Measurements from ENCODE around the gene DLL4. TPM values are rescaled to one million over a fixed set of nuclear protein-coding genes. Genes with fewer than 3 reads are reported as not detected.

Gene DLL4
- not detected for polyA plus RNA-seq

DNA sequence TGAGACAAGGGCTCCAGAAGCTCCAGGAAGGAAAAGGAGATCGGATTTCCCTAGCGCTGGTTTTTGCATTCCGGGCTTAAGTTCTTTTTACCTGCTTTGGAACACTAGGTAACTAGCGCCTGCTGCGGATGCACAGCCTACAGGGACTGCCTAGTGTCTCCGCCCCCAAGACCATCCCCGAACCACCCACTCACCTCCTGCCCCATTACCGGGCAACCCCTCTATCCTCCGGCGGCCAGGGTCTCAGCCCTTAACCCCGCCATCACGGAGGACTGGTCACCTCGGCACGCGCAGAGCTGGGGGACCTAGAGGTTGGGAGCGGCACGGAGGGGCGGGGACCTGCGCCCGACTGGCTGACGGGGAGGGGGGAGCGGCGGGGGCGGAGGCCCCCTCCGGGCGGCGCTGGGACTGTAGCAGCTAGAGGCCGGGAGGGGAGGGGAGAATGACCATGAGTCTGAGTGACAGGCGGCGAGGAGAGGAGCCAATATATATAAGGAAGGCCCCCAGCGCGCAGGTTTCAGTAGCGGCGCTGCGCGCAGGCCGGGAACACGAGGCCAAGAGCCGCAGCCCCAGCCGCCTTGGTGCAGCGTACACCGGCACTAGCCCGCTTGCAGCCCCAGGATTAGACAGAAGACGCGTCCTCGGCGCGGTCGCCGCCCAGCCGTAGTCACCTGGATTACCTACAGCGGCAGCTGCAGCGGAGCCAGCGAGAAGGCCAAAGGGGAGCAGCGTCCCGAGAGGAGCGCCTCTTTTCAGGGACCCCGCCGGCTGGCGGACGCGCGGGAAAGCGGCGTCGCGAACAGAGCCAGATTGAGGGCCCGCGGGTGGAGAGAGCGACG lies at the start of gene DLL4:
Gene DLL4, plus strand, starts transcription at position 520 of the 839 bp plus-strand sequence. CDS start 329 bp downstream, outside the sequence.
- peaks cover 4% of the 10 kb centered on the region for H3K36me3 Mint-ChIP-seq
- H3K9me3 Mint-ChIP-seq = no peaks in the 10 kb centered on the region
- peak within 1 kb of the TSS in 1 of 3 donors; percentile 19 for H3K27ac Mint-ChIP-seq
- peaks cover 52% of the 10 kb centered on the region for H3K27me3 Mint-ChIP-seq
- peaks cover 28 to 30% (median 29%) of the 10 kb centered on the region in 3 donors for H3K4me1 Mint-ChIP-seq
- peak within 1 kb of the TSS; percentile 81 to 94 (median 87) for H3K4me3 Mint-ChIP-seq

DNA sequence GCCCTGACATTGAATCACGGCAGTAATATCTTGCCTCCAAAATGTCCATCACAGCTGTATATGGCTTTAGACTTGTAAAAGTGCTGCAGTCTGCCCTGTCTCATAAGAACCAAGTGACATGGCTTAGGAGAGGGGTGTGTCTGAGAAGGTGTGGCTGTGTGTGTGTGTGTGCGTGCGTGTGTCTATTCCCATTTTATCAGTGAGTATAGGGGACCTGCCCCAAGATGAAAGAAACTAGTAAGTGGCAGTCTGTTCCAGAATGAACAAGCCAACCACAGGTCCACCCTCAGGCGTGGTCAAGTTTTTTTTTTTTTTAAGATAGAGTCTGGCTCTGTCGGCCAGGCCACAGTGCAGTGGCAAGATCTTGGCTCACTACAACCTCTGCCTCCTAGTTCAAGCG lies 49.5 kb upstream of the DLL4 start:
- Mint-ChIP-seq H3K9me3 (no peaks in the 10 kb centered on the region), H3K27ac (no peak overlapping the region), H3K27me3 (no peaks in the 10 kb centered on the region), H3K4me1 (no peaks in the 10 kb centered on the region), H3K36me3 (no peaks in the 10 kb centered on the region), H3K4me3 (no peak overlapping the region)

DNA sequence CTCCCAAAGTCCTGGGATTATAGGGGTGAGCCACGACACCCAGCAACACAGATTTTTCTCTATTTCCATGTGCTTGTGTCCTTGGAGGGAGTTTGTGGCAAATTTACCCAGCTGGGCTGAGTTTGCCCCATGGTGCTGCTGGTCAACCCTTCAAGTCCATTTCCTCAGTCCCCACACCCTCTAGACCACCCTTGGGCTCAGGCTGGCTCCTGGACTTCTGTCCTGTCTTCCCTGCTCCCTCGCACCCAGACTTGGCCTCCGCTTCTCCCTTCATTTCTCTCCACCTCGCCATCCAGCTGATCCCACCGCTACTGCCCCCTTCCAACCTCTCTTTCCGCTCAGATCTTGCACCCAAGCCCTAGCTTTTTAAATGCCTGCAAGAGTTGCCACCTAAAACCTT lies 47.8 kb upstream of the DLL4 start:
- Mint-ChIP-seq H3K9me3 (no peaks in the 10 kb centered on the region), H3K27me3 (no peaks in the 10 kb centered on the region), H3K4me1 (peaks cover 0 to 1% (median 0%) of the 10 kb centered on the region in 3 donors), H3K4me3 (no peak overlapping the region), H3K27ac (no peak overlapping the region), H3K36me3 (no peaks in the 10 kb centered on the region)

GRCh38 chr15:40886586-40886985 lies 42.6 kb upstream of the DLL4 start:
- Mint-ChIP-seq H3K9me3 (no peaks in the 10 kb centered on the region), H3K27me3 (no peaks in the 10 kb centered on the region), H3K27ac (no peak overlapping the region), H3K4me1 (peaks cover under 1 to 2% (median under 1%) of the 10 kb centered on the region in 3 donors), H3K36me3 (no peaks in the 10 kb centered on the region), H3K4me3 (no peak overlapping the region)

GRCh38 chr15:40889112-40889511 lies 40.0 kb upstream of the DLL4 start:
- Mint-ChIP-seq H3K4me3 (no peak overlapping the region), H3K9me3 (no peaks in the 10 kb centered on the region), H3K4me1 (peaks cover 9 to 13% (median 9%) of the 10 kb centered on the region in 3 donors), H3K36me3 (no peaks in the 10 kb centered on the region), H3K27ac (no peak overlapping the region), H3K27me3 (no peaks in the 10 kb centered on the region)

DNA sequence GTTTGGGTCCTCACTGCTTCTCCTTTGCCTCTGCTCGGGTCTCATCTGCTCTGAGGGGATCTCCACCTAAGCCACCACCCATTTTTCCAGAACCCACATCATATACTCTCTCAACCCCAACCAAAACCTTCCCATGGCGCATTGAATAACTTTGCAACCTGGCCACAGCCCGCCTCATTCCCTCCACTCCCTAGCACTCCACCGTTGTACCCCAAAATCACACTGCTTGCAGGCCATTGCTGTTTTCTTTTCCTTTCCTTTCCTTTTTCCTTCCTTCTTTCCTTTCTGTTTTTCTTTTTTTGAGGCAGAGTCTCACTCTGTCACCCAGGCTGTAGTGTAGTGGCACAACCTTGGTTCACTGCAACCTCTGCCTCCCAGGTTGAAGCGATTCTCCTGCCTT lies 38.0 kb upstream of the DLL4 start:
- H3K9me3 Mint-ChIP-seq = no peaks in the 10 kb centered on the region
- H3K4me3 Mint-ChIP-seq = peak overlapping the region in 1 of 4 donors; percentile 38
- no peaks in the 10 kb centered on the region for H3K27me3 Mint-ChIP-seq
- H3K27ac Mint-ChIP-seq = peak overlapping the region in 1 of 3 donors; percentile 68
- no peaks in the 10 kb centered on the region for H3K36me3 Mint-ChIP-seq
- peaks cover 20 to 24% (median 22%) of the 10 kb centered on the region in 3 donors for H3K4me1 Mint-ChIP-seq

DNA sequence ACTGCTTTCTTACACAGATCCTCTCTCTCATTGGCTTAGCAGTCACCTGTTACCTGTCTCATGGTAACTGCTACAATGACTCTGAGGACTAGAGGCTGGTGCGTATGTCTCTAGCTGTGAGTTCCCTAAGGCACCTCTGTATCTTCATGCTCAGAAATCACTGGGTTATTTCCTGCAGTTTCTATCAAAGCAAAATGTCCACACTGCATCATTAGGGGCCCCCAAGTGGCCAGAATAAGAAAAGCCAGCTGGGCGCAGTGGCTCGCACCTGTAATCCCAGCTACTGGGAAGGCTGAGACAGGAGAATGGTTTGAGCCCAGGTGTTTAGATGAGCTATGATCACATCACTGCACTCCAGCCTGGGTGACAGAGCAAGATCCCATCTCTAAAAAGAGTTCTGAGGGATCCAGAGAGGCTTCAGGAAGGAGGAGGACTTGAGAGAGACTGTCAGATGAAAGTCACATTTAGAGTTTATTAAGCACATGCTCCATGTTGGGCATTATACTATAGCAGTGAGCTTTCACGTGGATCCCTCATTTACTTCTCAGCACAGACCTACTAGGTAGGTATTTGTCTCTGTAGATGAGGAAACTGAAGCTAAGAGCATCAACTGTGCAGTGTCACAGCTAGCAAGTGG lies 37.2 kb upstream of the DLL4 start:
- Mint-ChIP-seq H3K27me3 (no peaks in the 10 kb centered on the region), H3K36me3 (no peaks in the 10 kb centered on the region), H3K4me3 (peak overlapping the region in 1 of 4 donors; percentile 52), H3K27ac (peak overlapping the region in 1 of 3 donors; percentile 96), H3K4me1 (peaks cover 19 to 24% (median 22%) of the 10 kb centered on the region in 3 donors), H3K9me3 (no peaks in the 10 kb centered on the region)

GRCh38 chr15:40892447-40893012 lies 36.6 kb upstream of the DLL4 start:
- Mint-ChIP-seq H3K36me3 (no peaks in the 10 kb centered on the region), H3K9me3 (no peaks in the 10 kb centered on the region), H3K4me1 (peaks cover 19 to 28% (median 22%) of the 10 kb centered on the region in 3 donors), H3K27ac (peak overlapping the region in 1 of 3 donors; percentile 96), H3K27me3 (no peaks in the 10 kb centered on the region), H3K4me3 (peak overlapping the region in 2 of 4 donors; percentile 52 to 87)

GRCh38 chr15:40893019-40893670 lies 36.0 kb upstream of the DLL4 start:
- Mint-ChIP-seq H3K27ac (peak overlapping the region in 1 of 3 donors; percentile 96), H3K27me3 (no peaks in the 10 kb centered on the region), H3K9me3 (no peaks in the 10 kb centered on the region), H3K36me3 (no peaks in the 10 kb centered on the region), H3K4me1 (peaks cover 20 to 30% (median 23%) of the 10 kb centered on the region in 3 donors), H3K4me3 (peak overlapping the region in 3 of 4 donors; percentile 52 to 96 (median 87))

DNA sequence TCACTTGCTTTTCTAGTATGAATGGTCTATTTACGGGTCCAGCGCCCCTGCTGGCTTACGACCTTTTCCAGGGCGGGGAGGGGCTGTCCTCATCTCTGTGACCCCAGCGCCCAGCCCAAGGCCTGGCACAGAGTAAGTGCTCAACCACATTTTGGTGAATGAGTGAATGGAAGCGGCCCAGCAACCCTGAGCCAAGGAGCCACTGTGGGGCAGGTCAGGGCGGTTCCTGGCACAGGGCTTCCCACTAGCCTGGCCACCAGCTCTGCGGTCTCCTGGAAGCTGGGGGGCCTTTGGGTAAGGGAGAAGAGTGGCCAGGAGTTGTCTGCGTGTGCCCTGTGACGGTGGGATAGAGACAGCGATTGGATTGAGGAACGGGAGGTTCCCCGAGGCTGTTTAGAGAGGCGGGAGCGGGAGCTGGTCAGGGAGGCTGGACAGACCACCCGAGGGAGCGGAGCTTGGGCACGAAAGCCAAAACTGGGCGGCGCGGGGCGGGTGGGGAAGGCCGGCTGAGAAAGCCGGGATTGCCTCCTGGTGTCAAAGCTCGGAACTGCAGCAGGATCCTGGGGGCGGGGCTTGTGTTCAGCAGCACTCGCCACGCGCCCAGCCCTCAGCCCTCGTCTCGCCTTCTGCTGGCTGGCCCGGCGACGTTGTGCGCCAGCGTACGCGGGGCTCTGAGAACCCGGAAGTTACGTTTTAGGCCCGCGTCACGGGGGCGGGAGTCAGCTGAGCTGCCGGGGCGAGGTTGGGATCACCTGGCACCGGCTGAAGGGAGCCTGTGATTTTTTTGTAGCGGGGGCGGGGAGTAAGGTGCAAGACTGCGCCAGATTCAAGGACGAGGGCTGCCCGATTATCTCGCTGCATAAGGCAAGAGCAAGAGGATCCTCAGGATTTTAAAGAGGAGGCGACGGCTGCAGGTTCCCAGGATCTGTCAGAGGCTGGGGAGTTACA lies 35.1 kb upstream of the DLL4 start, which contains the start of gene VPS18:
Gene VPS18, plus strand, starts transcription at position 718 of the 948 bp plus-strand sequence. CDS start 319 bp downstream, outside the sequence.
- Mint-ChIP-seq H3K9me3 (no peaks in the 10 kb centered on the region), H3K4me1 (peaks cover 21 to 30% (median 24%) of the 10 kb centered on the region in 3 donors), H3K27ac (peak within 1 kb of the TSS; percentile 95 to 98 (median 96)), H3K4me3 (peak within 1 kb of the TSS; percentile 96 to 99 (median 98)), H3K27me3 (no peaks in the 10 kb centered on the region), H3K36me3 (no peaks in the 10 kb centered on the region)

DNA sequence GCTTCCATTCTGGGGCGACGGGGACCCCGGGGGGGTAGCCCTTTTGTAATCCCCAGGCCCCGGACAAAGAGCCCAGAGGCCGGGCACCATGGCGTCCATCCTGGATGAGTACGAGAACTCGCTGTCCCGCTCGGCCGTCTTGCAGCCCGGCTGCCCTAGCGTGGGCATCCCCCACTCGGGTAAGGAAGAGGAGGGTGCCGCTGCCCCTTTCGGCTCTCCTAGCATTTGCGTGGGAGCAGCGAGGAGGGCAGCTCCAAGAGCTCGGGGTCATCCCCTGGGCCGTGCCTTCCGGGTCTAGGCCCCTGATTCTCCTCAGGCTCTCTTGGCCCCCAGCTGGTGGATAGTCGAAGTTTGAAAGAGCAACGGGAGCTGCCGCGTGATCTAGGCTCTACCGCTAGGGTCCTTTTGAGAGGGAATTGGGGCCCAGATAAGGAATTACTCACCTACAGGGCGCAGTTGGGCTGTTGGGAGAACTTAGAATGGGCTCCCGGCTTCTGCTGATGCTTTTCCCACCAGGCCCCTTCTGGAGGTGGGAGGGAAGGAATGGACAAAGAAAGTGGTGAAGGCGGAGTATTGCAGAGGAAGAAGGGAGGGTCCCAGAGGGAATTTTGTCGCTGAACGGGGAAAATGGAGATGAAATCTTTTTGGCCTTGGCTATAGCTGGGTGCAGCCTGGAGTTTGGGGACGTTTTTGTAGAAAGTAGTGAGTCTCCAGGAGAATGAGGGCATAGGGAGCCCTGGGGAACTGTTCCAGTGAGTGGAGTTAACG lies 34.3 kb upstream of the DLL4 start:
- Mint-ChIP-seq H3K27ac (peak overlapping the region; percentile 95 to 98 (median 96)), H3K4me1 (peaks cover 21 to 30% (median 24%) of the 10 kb centered on the region in 3 donors), H3K27me3 (no peaks in the 10 kb centered on the region), H3K4me3 (peak overlapping the region; percentile 96 to 99 (median 98)), H3K36me3 (no peaks in the 10 kb centered on the region), H3K9me3 (no peaks in the 10 kb centered on the region)

GRCh38 chr15:40899536-40900207 lies 29.5 kb upstream of the DLL4 start:
- Mint-ChIP-seq H3K4me1 (peaks cover 22 to 31% (median 28%) of the 10 kb centered on the region in 3 donors), H3K36me3 (peaks cover 5% of the 10 kb centered on the region), H3K4me3 (peak overlapping the region in 1 of 4 donors; percentile 61), H3K27ac (peak overlapping the region in 1 of 3 donors; percentile 79), H3K9me3 (no peaks in the 10 kb centered on the region), H3K27me3 (no peaks in the 10 kb centered on the region)

All from IgD-negative memory B cell (primary cell).